HG03432 (cell line): ENCODE results near the gene OS9.

Source experiments
- ATAC-seq: cut with Tn5 transposase; IDR thresholded peaks from one replicate; pipeline ENCODE4 v1.9.1; 2021; ENCODE audit warnings: mild to moderate bottlenecking, moderate library complexity; ENCODE audit not compliant: unreplicated experiment

Gene OS9

GRCh38 chr12:57750561-57751431, 56.9 kb downstream of the OS9 start:
- ATAC-seq = no peak

- no peak for ATAC-seq
These were observed 57.5 kb downstream of the OS9 start for GRCh38 chr12:57751432-57751787.

- ATAC-seq = peak; percentile 75
These were observed 58.1 kb downstream of the OS9 start, which contains the start of gene CDK4 for GRCh38 chr12:57751788-57752667. TSS of gene CDK4 (minus strand) at chr12:57752310. CDS start at chr12:57751717, 593 bp downstream.

GRCh38 chr12:57752668-57753000, 58.7 kb downstream of the OS9 start:
- ATAC-seq = no peak

GRCh38 chr12:57753756-57754337, 59.9 kb downstream of the OS9 start:
- no peak for ATAC-seq

GRCh38 chr12:57754411-57755193, 60.7 kb downstream of the OS9 start, which contains the start of gene MARCHF9:
TSS of gene MARCHF9 (plus strand) at chr12:57755103. CDS start at chr12:57755529, 426 bp downstream.
- peak; percentile 44 for ATAC-seq

- ATAC-seq = no peak
These were observed 61.2 kb downstream of the OS9 start for GRCh38 chr12:57755194-57755453.

GRCh38 chr12:57755454-57756372, 61.8 kb downstream of the OS9 start:
- ATAC-seq = no peak

- peak; percentile 20 for ATAC-seq
These were observed 62.7 kb downstream of the OS9 start for GRCh38 chr12:57756406-57757341.

- ATAC-seq = no peak
These were observed 63.8 kb downstream of the OS9 start for GRCh38 chr12:57757771-57758170.

- ATAC-seq = no peak
These were observed 64.8 kb downstream of the OS9 start for GRCh38 chr12:57758552-57759359.

GRCh38 chr12:57759360-57759980, 65.5 kb downstream of the OS9 start:
- no peak for ATAC-seq

GRCh38 chr12:57760347-57760982, 66.5 kb downstream of the OS9 start:
- no peak for ATAC-seq

- no peak for ATAC-seq
These were observed 67.6 kb downstream of the OS9 start for GRCh38 chr12:57761391-57761998.

- no peak for ATAC-seq
These were observed 68.5 kb downstream of the OS9 start for GRCh38 chr12:57762463-57762862.

- ATAC-seq = no peak
These were observed 70.1 kb downstream of the OS9 start for GRCh38 chr12:57763881-57764661.
